Astrocyte of the spinal cord (primary cell): Measurements from ENCODE around the gene SPACA6.

Experiments
- DNase-seq: peaks from one replicate; pipeline ENCODE4 v3.0.0; 2011; ENCODE audit warnings: low read depth, low spot score
- H3K4me3 ChIP-seq: 2 replicates; pipeline ENCODE4 v1.5.1; 2011; ENCODE audit warnings: low read depth, mild to moderate bottlenecking, low read length, moderate library complexity
- CTCF ChIP-seq: IDR thresholded peaks from 2 replicates; pipeline ENCODE4 v1.5.1; 2012; ENCODE audit warnings: low read depth, mild to moderate bottlenecking, low read length, inconsistent platforms
- in situ Hi-C: cut with HindIII; loops from 2 replicates; pipeline ENCODE4 v1.10.0; 2017; ENCODE audit warnings: low sequenced_read_pairs

Gene SPACA6

GRCh38 chr19:51692468-51692867, 662 bp upstream of the SPACA6 start:
- peak overlapping the region; percentile 84 for H3K4me3 ChIP-seq
- in situ Hi-C loops, result no loop called here
- no peak for DNase-seq
- TF ChIP-seq CTCF, result no peak

DNA sequence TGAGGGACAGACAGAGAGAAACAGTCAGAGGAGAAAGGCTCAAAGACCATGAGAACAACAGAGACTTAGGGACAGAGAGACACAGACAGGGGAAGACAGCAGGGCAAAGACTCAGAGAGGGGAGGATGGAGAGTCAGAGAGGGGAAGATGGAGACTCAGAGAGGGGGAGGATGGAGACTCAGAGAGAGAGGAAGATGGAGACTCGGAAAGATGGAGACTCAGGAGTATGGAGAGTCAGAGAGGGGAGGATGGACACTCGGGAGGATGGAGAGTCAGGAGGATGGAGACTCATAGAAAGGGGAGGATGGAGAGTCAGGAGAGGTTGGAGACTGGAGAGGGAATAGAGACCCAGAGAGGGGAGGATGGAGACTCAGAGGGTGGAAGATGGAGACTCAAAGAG, 689 bp downstream of the SPACA6 start:
- in situ Hi-C loops, result no loop called here
- TF ChIP-seq CTCF, result no peak
- no peak overlapping the region for H3K4me3 ChIP-seq
- DNase-seq, result no peak

GRCh38 chr19:51694318-51695085, 1.4 kb downstream of the SPACA6 start:
- H3K4me3 ChIP-seq, result no peak overlapping the region
- in situ Hi-C loops, result no loop called here
- TF ChIP-seq CTCF, result no peak
- DNase-seq, result no peak

- in situ Hi-C loops, result no loop called here
- H3K4me3 ChIP-seq, result no peak overlapping the region
- TF ChIP-seq CTCF, result no peak
- DNase-seq, result no peak
These were observed 2.0 kb downstream of the SPACA6 start for GRCh38 chr19:51695088-51695487.

GRCh38 chr19:51695702-51696315, 2.7 kb downstream of the SPACA6 start:
- in situ Hi-C loops, result no loop called here
- H3K4me3 ChIP-seq, result no peak overlapping the region
- DNase-seq, result no peak
- no peak for TF ChIP-seq CTCF

- DNase-seq, result no peak
- no peak for TF ChIP-seq CTCF
- H3K4me3 ChIP-seq, result no peak overlapping the region
- in situ Hi-C loops, result no loop called here
These were observed 3.5 kb downstream of the SPACA6 start for GRCh38 chr19:51696606-51697005.
